Subcutaneous abdominal adipose tissue (tissue), 5 donors: ENCODE data around the gene THADA.
A peak's percentile ranks its signal among the peaks of the same experiment; 100 is the strongest.

ENCODE experiments used
- H3K27ac ChIP-seq: one replicate; pipeline ENCODE4 v1.7.0; 2013; ENCODE audit warnings: low read depth, mild to moderate bottlenecking, inconsistent platforms, low read length, moderate library complexity
- H3K27me3 ChIP-seq, 5 donors: one replicate each; pipeline ENCODE4 v1.7.0; 2013; ENCODE audit warnings: low read length in 5 of 5, inconsistent platforms in 1 of 5; ENCODE audit not compliant: control insufficient read depth in 5 of 5, insufficient read depth in 4 of 5
- H3K36me3 ChIP-seq, 5 donors: one replicate each; pipeline ENCODE4 v1.7.0; 2013; ENCODE audit warnings: low read length in 5 of 5; ENCODE audit not compliant: control insufficient read depth in 5 of 5, insufficient read depth in 5 of 5
- H3K4me1 ChIP-seq, 5 donors: one replicate each; pipeline ENCODE4 v1.7.0; 2013; ENCODE audit warnings: low read length in 5 of 5, mild to moderate bottlenecking in 3 of 5, moderate library complexity in 1 of 5; ENCODE audit not compliant: control insufficient read depth in 5 of 5, insufficient read depth in 5 of 5
- H3K4me3 ChIP-seq, 5 donors: one replicate each; pipeline ENCODE4 v1.7.0; 2013; ENCODE audit warnings: low read length in 5 of 5, low read depth in 1 of 5
- H3K9ac ChIP-seq, 5 donors: one replicate each; pipeline ENCODE4 v1.7.0; 2013; ENCODE audit warnings: low read length in 5 of 5, mild to moderate bottlenecking in 4 of 5, moderate library complexity in 3 of 5
- H3K9me3 ChIP-seq, 5 donors: one replicate each; pipeline ENCODE4 v1.7.0; 2013; ENCODE audit warnings: low read length in 5 of 5; ENCODE audit not compliant: control insufficient read depth in 5 of 5
- donor health status: healthy.
- donor health status: healthy.
- donor health status: healthy.
- donor health status: healthy.
- donor health status: healthy.

THADA gene

GRCh38 chr2:43462866-43463641, 132.8 kb downstream of the THADA start:
- H3K27ac ChIP-seq, result peak overlapping the region; percentile 93
- H3K4me3 ChIP-seq, result no peak overlapping the region
- H3K27me3 ChIP-seq, result no peaks in the 10 kb centered on the region

GRCh38 chr2:43461453-43462073, 134.3 kb downstream of the THADA start:
- no peaks in the 10 kb centered on the region for H3K27me3 ChIP-seq
- H3K9ac ChIP-seq, result no peak overlapping the region
- peaks cover 11 to 84% (median 70%) of the 10 kb centered on the region in 5 donors for H3K4me1 ChIP-seq
- no peaks in the 10 kb centered on the region for H3K9me3 ChIP-seq
- H3K27ac ChIP-seq, result peak overlapping the region; percentile 93
- H3K4me3 ChIP-seq, result no peak overlapping the region
- H3K36me3 ChIP-seq, result no peaks in the 10 kb centered on the region

More at GRCh38 chr2:43462866-43463641, 132.8 kb downstream of the THADA start:
- H3K4me1 ChIP-seq, result peaks cover 9 to 73% (median 64%) of the 10 kb centered on the region in 5 donors
- H3K9me3 ChIP-seq, result no peaks in the 10 kb centered on the region
- no peak overlapping the region for H3K9ac ChIP-seq
- no peaks in the 10 kb centered on the region for H3K36me3 ChIP-seq

GRCh38 chr2:43460611-43461365, 135.1 kb downstream of the THADA start:
- Histone ChIP-seq H3K9ac (peak overlapping the region in 1 of 5 donors; percentile 18), H3K4me3 (no peak overlapping the region), H3K9me3 (no peaks in the 10 kb centered on the region)

GRCh38 chr2:43460174-43460546, 135.7 kb downstream of the THADA start:
- Histone ChIP-seq H3K36me3 (no peaks in the 10 kb centered on the region), H3K4me1 (peaks cover 11 to 87% (median 81%) of the 10 kb centered on the region in 5 donors), H3K9me3 (no peaks in the 10 kb centered on the region), H3K4me3 (no peak overlapping the region), H3K27ac (peak overlapping the region; percentile 93), H3K9ac (peak overlapping the region in 1 of 5 donors; percentile 75), H3K27me3 (no peaks in the 10 kb centered on the region)

More at GRCh38 chr2:43460611-43461365, 135.1 kb downstream of the THADA start:
- no peaks in the 10 kb centered on the region for H3K36me3 ChIP-seq
- H3K27me3 ChIP-seq, result no peaks in the 10 kb centered on the region
- H3K27ac ChIP-seq, result peak overlapping the region; percentile 93
- peaks cover 11 to 90% (median 77%) of the 10 kb centered on the region in 5 donors for H3K4me1 ChIP-seq

DNA sequence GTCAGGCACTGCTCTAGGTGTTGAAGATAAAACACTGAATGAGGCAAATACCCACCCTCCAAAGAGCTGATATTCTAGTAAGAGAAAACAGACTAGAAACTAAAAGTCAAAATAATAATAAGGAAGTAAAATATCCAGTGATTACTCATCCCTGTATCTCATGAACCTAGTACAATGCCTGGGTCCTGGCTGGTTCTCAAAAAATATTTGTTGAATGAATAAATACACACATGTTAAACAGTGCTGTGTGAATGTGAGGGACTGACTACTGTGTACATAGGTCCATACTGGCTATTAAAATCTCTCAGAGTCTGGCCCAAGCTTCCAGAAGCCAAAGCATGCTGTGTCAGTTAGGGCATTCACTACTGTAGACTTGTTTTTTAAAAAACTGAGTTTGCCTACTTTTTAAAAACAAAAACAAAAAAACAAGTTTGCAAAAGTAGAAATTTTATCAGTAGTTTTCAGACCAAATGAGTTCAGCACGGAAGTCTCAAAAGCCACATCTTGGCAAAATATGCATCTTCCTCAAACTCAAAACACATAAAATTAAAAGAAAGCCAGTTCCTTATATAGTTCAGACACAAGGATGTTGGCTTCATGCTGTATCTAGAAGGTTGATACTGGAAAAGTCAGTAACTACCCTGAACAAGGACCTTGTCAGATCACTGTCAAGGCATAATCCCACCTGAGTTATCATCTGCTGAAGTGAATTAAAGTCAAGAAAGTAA, 136.2 kb downstream of the THADA start:
- no peaks in the 10 kb centered on the region for H3K27me3 ChIP-seq
- H3K27ac ChIP-seq, result peak overlapping the region; percentile 93
- H3K4me1 ChIP-seq, result peaks cover 11 to 81% (median 77%) of the 10 kb centered on the region in 5 donors
- H3K36me3 ChIP-seq, result no peaks in the 10 kb centered on the region
- H3K4me3 ChIP-seq, result no peak overlapping the region
- H3K9ac ChIP-seq, result peak overlapping the region in 1 of 5 donors; percentile 75
- H3K9me3 ChIP-seq, result no peaks in the 10 kb centered on the region

- Histone ChIP-seq H3K9me3 (no peaks in the 10 kb centered on the region), H3K36me3 (no peaks in the 10 kb centered on the region), H3K27ac (peak overlapping the region; percentile 93), H3K9ac (peak overlapping the region in 1 of 5 donors; percentile 75), H3K4me3 (no peak overlapping the region), H3K27me3 (no peaks in the 10 kb centered on the region), H3K4me1 (peaks cover 11 to 73% (median 70%) of the 10 kb centered on the region in 5 donors)
Measured at GRCh38 chr2:43458014-43458628, 137.7 kb downstream of the THADA start.

GRCh38 chr2:43455731-43456642, 139.9 kb downstream of the THADA start:
- H3K27ac ChIP-seq, result no peak overlapping the region
- H3K9me3 ChIP-seq, result no peaks in the 10 kb centered on the region
- H3K27me3 ChIP-seq, result no peaks in the 10 kb centered on the region
- no peak overlapping the region for H3K9ac ChIP-seq
- no peak overlapping the region for H3K4me3 ChIP-seq
- H3K36me3 ChIP-seq, result no peaks in the 10 kb centered on the region
- H3K4me1 ChIP-seq, result peaks cover 7 to 64% (median 63%) of the 10 kb centered on the region in 5 donors

GRCh38 chr2:43455296-43455695, 140.5 kb downstream of the THADA start:
- H3K27ac ChIP-seq, result no peak overlapping the region
- no peaks in the 10 kb centered on the region for H3K27me3 ChIP-seq
- H3K36me3 ChIP-seq, result no peaks in the 10 kb centered on the region
- H3K4me3 ChIP-seq, result no peak overlapping the region
- H3K9me3 ChIP-seq, result no peaks in the 10 kb centered on the region
- H3K4me1 ChIP-seq, result peaks cover 7 to 57% (median 56%) of the 10 kb centered on the region in 5 donors
- H3K9ac ChIP-seq, result no peak overlapping the region
